Stimulated activated CD8-positive, alpha-beta memory T cell treated with anti-CD3 and anti-CD28 coated beads, Interleukin-15, amount 100 ng/mL, for 48 hours (primary cell): Measurements from ENCODE around the gene SYCP3.
"Not testable (repeated sequence)": the region's sequence is repeated elsewhere in the genome, so short reads cannot be mapped to it uniquely, and the experiment has no call there.

ENCODE experiments used
- DNase-seq, 2 donors: peaks; one replicate each; pipeline ENCODE4 v3.0.0-alpha.2; 2020; ENCODE audit warnings: low read depth in 2 of 2

The SYCP3 gene

GRCh38 chr12:101713059-101713682 is 26.1 kb downstream of the SYCP3 start:
- no peak for DNase-seq

GRCh38 chr12:101710288-101710687 is 29.0 kb downstream of the SYCP3 start:
- DNase-seq, result no peak

- no peak for DNase-seq
Observed at GRCh38 chr12:101707131-101707782, 32.0 kb downstream of the SYCP3 start.

GRCh38 chr12:101706403-101706802 is 32.9 kb downstream of the SYCP3 start:
- DNase-seq, result no peak

- no peak for DNase-seq
Observed at GRCh38 chr12:101703487-101703886, 35.8 kb downstream of the SYCP3 start.

- DNase-seq, result no peak
Observed at GRCh38 chr12:101700299-101700820, 38.9 kb downstream of the SYCP3 start.

- DNase-seq, result no peak
Observed at GRCh38 chr12:101698800-101699347, 40.4 kb downstream of the SYCP3 start.

- DNase-seq, result no peak
Observed at GRCh38 chr12:101697930-101698799, 41.1 kb downstream of the SYCP3 start.

- peak; percentile 53 to 55 for DNase-seq
Observed at GRCh38 chr12:101697197-101697929, 41.9 kb downstream of the SYCP3 start, which contains the start of gene CHPT1. CHPT1 (plus strand) TSS chr12:101697640; CDS start chr12:101697862, 222 bp downstream.

- DNase-seq, result no peak
Observed at GRCh38 chr12:101696251-101697196, 42.7 kb downstream of the SYCP3 start.

GRCh38 chr12:101695706-101696105 is 43.6 kb downstream of the SYCP3 start:
- DNase-seq, result no peak

- DNase-seq, result no peak
Observed at GRCh38 chr12:101694986-101695385, 44.3 kb downstream of the SYCP3 start.

GRCh38 chr12:101694297-101694848 is 44.9 kb downstream of the SYCP3 start:
- no peak for DNase-seq

GRCh38 chr12:101691503-101692096 is 47.7 kb downstream of the SYCP3 start:
- DNase-seq, result no peak

GRCh38 chr12:101690544-101691098 is 48.6 kb downstream of the SYCP3 start:
- no peak for DNase-seq

- DNase-seq, result no peak
Observed at GRCh38 chr12:101686176-101686575, 53.1 kb downstream of the SYCP3 start.

GRCh38 chr12:101685092-101685491 is 54.2 kb downstream of the SYCP3 start:
- no peak for DNase-seq

GRCh38 chr12:101681627-101682026 is 57.6 kb downstream of the SYCP3 start:
- DNase-seq, result not testable (repeated sequence)

- DNase-seq, result no peak
Observed at GRCh38 chr12:101680647-101681046, 58.6 kb downstream of the SYCP3 start.
